ENCODE measurements around the gene GPC1. TPM values are rescaled to one million over a fixed set of nuclear protein-coding genes. Genes with fewer than 3 reads are reported as not detected.

The GPC1 gene
- total RNA-seq, 1 donor, result 54.3 TPM

GRCh38 chr2:240465268-240465764 is 29.9 kb downstream of the GPC1 start:
- Histone ChIP-seq H3K27me3 (ENCODE audit: insufficient read depth, low read length) (no peaks in the 10 kb centered on the region), H2AFZ (ENCODE audit: low read length) (no peak overlapping the region), H3K27ac (ENCODE audit: low read depth, low read length) (no peak overlapping the region), H3K4me3 (ENCODE audit: insufficient read depth, low read length) (no peak overlapping the region), H3K79me2 (ENCODE audit: insufficient read depth, low read length) (no peaks in the 10 kb centered on the region), H3K36me3 (ENCODE audit: insufficient read depth, low read length) (peaks cover 8% of the 10 kb centered on the region), H3K4me2 (ENCODE audit: insufficient read depth, low read length) (no peak overlapping the region), H3K9me3 (ENCODE audit: low read depth, low read length) (no peaks in the 10 kb centered on the region), H4K20me1 (ENCODE audit: insufficient read depth, low read length) (peaks cover 1% of the 10 kb centered on the region), H3K4me1 (ENCODE audit: insufficient read depth, low read length) (no peaks in the 10 kb centered on the region)
- peak; percentile 73 for DNase-seq (ENCODE audit: insufficient read length, low spot score, missing footprints)
- TF ChIP-seq CTCF (IDR thresholded peaks at IDR 0.05; ENCODE audit: extremely low read depth, low read depth, low read length), result no peak

- H3K79me2 ChIP-seq (ENCODE audit: insufficient read depth, low read length), result no peaks in the 10 kb centered on the region
- no peaks in the 10 kb centered on the region for H3K4me1 ChIP-seq (ENCODE audit: insufficient read depth, low read length)
- no peak for TF ChIP-seq CTCF (IDR thresholded peaks at IDR 0.05; ENCODE audit: extremely low read depth, low read depth, low read length)
- H3K4me2 ChIP-seq (ENCODE audit: insufficient read depth, low read length), result no peak overlapping the region
- H3K36me3 ChIP-seq (ENCODE audit: insufficient read depth, low read length), result peaks cover 8% of the 10 kb centered on the region
- no peaks in the 10 kb centered on the region for H3K9me3 ChIP-seq (ENCODE audit: low read depth, low read length)
- DNase-seq (ENCODE audit: insufficient read length, low spot score, missing footprints), result peak; percentile 49
- H4K20me1 ChIP-seq (ENCODE audit: insufficient read depth, low read length), result no peaks in the 10 kb centered on the region
- H3K4me3 ChIP-seq (ENCODE audit: insufficient read depth, low read length), result no peak overlapping the region
- H3K27ac ChIP-seq (ENCODE audit: low read depth, low read length), result no peak overlapping the region
- H3K27me3 ChIP-seq (ENCODE audit: insufficient read depth, low read length), result no peaks in the 10 kb centered on the region
- H2AFZ ChIP-seq (ENCODE audit: low read length), result no peak overlapping the region
These were observed 30.5 kb downstream of the GPC1 start for GRCh38 chr2:240465765-240466578.

- DNase-seq (ENCODE audit: insufficient read length, low spot score, missing footprints), result no peak
- Histone ChIP-seq H3K9me3 (ENCODE audit: low read depth, low read length) (no peaks in the 10 kb centered on the region), H3K4me1 (ENCODE audit: insufficient read depth, low read length) (no peaks in the 10 kb centered on the region), H4K20me1 (ENCODE audit: insufficient read depth, low read length) (no peaks in the 10 kb centered on the region), H3K27ac (ENCODE audit: low read depth, low read length) (no peak overlapping the region), H3K27me3 (ENCODE audit: insufficient read depth, low read length) (no peaks in the 10 kb centered on the region), H3K4me3 (ENCODE audit: insufficient read depth, low read length) (no peak overlapping the region), H3K36me3 (ENCODE audit: insufficient read depth, low read length) (peaks cover 8% of the 10 kb centered on the region), H2AFZ (ENCODE audit: low read length) (no peak overlapping the region), H3K4me2 (ENCODE audit: insufficient read depth, low read length) (no peak overlapping the region), H3K79me2 (ENCODE audit: insufficient read depth, low read length) (no peaks in the 10 kb centered on the region)
- TF ChIP-seq CTCF (IDR thresholded peaks at IDR 0.05; ENCODE audit: extremely low read depth, low read depth, low read length), result no peak
These were observed 31.2 kb downstream of the GPC1 start for GRCh38 chr2:240466579-240467148.

- H3K27ac ChIP-seq (ENCODE audit: low read depth, low read length), result no peak overlapping the region
- no peak for TF ChIP-seq CTCF (IDR thresholded peaks at IDR 0.05; ENCODE audit: extremely low read depth, low read depth, low read length)
- no peaks in the 10 kb centered on the region for H3K79me2 ChIP-seq (ENCODE audit: insufficient read depth, low read length)
- H2AFZ ChIP-seq (ENCODE audit: low read length), result no peak overlapping the region
- peaks cover 8% of the 10 kb centered on the region for H3K36me3 ChIP-seq (ENCODE audit: insufficient read depth, low read length)
- peak; percentile 84 for DNase-seq (ENCODE audit: insufficient read length, low spot score, missing footprints)
- H4K20me1 ChIP-seq (ENCODE audit: insufficient read depth, low read length), result no peaks in the 10 kb centered on the region
- H3K27me3 ChIP-seq (ENCODE audit: insufficient read depth, low read length), result no peaks in the 10 kb centered on the region
- H3K4me3 ChIP-seq (ENCODE audit: insufficient read depth, low read length), result no peak overlapping the region
- no peaks in the 10 kb centered on the region for H3K4me1 ChIP-seq (ENCODE audit: insufficient read depth, low read length)
- peaks cover under 1% of the 10 kb centered on the region for H3K9me3 ChIP-seq (ENCODE audit: low read depth, low read length)
- H3K4me2 ChIP-seq (ENCODE audit: insufficient read depth, low read length), result no peak overlapping the region
These were observed 31.7 kb downstream of the GPC1 start for GRCh38 chr2:240467149-240467642.
